ENCODE results near the gene SNPH. TPM values are rescaled to one million over a fixed set of nuclear protein-coding genes. Genes with fewer than 3 reads are reported as not detected.

The SNPH gene
- total and polyA plus RNA-seq, 4 donors, result 0.04 to 0.50 (median 0.21) TPM

GRCh38 chr20:1353956-1354355, 87.9 kb downstream of the SNPH start:
- TF ChIP-seq HNF4G (IDR thresholded peaks at IDR 0.05) (no peak), GABPA (IDR thresholded peaks at IDR 0.05 in 1 of 2, conservative IDR thresholded peaks at IDR 0.05 in 1 of 2) (no peak), RAD21 (IDR thresholded peaks at IDR 0.05) (no peak), JUND (IDR thresholded peaks at IDR 0.05) (no peak), RXRA (IDR thresholded peaks at IDR 0.05) (no peak), EGR1 (IDR thresholded peaks at IDR 0.05; ENCODE audit: low read depth in 2 of 2) (no peak), FOXA2 (IDR thresholded peaks at IDR 0.05) (no peak), CTCF (IDR thresholded peaks at IDR 0.05; ENCODE audit: low read depth, low read length, missing input control) (no peak)
- TF ChIP-seq, protein P1, sequence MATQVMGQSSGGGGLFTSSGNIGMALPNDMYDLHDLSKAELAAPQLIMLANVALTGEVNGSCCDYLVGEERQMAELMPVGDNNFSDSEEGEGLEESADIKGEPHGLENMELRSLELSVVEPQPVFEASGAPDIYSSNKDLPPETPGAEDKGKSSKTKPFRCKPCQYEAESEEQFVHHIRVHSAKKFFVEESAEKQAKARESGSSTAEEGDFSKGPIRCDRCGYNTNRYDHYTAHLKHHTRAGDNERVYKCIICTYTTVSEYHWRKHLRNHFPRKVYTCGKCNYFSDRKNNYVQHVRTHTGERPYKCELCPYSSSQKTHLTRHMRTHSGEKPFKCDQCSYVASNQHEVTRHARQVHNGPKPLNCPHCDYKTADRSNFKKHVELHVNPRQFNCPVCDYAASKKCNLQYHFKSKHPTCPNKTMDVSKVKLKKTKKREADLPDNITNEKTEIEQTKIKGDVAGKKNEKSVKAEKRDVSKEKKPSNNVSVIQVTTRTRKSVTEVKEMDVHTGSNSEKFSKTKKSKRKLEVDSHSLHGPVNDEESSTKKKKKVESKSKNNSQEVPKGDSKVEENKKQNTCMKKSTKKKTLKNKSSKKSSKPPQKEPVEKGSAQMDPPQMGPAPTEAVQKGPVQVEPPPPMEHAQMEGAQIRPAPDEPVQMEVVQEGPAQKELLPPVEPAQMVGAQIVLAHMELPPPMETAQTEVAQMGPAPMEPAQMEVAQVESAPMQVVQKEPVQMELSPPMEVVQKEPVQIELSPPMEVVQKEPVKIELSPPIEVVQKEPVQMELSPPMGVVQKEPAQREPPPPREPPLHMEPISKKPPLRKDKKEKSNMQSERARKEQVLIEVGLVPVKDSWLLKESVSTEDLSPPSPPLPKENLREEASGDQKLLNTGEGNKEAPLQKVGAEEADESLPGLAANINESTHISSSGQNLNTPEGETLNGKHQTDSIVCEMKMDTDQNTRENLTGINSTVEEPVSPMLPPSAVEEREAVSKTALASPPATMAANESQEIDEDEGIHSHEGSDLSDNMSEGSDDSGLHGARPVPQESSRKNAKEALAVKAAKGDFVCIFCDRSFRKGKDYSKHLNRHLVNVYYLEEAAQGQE (IDR thresholded peaks at IDR 0.05), result no peak
- TF ChIP-seq, protein P2, sequence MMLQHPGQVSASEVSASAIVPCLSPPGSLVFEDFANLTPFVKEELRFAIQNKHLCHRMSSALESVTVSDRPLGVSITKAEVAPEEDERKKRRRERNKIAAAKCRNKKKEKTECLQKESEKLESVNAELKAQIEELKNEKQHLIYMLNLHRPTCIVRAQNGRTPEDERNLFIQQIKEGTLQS (IDR thresholded peaks at IDR 0.05), result no peak
- TF ChIP-seq, protein P3, sequence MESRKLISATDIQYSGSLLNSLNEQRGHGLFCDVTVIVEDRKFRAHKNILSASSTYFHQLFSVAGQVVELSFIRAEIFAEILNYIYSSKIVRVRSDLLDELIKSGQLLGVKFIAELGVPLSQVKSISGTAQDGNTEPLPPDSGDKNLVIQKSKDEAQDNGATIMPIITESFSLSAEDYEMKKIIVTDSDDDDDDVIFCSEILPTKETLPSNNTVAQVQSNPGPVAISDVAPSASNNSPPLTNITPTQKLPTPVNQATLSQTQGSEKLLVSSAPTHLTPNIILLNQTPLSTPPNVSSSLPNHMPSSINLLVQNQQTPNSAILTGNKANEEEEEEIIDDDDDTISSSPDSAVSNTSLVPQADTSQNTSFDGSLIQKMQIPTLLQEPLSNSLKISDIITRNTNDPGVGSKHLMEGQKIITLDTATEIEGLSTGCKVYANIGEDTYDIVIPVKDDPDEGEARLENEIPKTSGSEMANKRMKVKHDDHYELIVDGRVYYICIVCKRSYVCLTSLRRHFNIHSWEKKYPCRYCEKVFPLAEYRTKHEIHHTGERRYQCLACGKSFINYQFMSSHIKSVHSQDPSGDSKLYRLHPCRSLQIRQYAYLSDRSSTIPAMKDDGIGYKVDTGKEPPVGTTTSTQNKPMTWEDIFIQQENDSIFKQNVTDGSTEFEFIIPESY (IDR thresholded peaks at IDR 0.05), result no peak
- no peak overlapping the region for H3K27ac ChIP-seq (ENCODE audit: low read depth in 1 of 2, low read length in 2 of 2)

DNA sequence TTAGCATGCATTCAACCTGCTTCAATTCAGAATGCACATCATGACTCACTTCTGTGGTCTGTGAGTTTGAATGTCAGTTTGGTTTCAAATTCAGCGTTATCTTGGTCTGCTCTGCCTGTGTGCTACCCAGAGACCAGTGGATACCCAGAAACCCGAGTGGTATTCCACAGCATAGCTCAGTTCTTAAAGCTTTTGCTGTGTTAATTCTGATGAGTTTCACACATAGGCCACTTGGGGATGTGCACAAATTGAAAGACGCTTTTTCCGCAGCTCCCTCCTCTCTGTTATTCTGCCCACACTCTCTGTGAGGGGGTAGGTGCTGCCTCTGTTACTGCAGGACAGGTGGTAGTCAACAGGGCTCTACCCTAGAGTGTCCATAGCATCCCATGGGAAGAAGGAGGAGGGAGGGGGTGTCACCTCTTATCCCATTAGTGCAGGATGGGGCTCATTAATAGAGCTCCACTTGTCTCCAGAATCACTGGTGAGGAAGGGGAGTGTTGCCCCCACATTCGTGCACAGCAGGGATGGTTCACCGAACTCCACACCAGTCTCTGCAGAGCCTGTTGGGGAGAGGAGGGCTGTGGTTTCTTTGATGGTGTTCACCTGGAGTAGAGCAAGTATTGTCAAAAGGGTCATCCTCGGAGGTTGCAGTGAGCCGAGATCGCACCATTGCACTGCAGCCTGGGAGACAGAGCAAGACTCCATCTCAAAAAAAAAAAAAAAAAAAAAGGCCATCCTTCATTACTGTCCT, 92.0 kb downstream of the SNPH start:
- peaks cover 0 to 4% (median under 1%) of the 10 kb centered on the region in 4 donors for H3K9me3 ChIP-seq (ENCODE audit: control insufficient read depth in 4 of 4, low read length in 3 of 4)
- H3K27ac ChIP-seq (ENCODE audit: low read depth in 1 of 2, low read length in 2 of 2), result no peak overlapping the region
- no peak for TF ChIP-seq NR2F2 (IDR thresholded peaks at IDR 0.05)
- no peak for TF ChIP-seq SP1 (IDR thresholded peaks at IDR 0.05)
- TF ChIP-seq EGR1 (IDR thresholded peaks at IDR 0.05; ENCODE audit: low read depth in 2 of 2), result no peak
- no peak for TF ChIP-seq CTCF (IDR thresholded peaks at IDR 0.05; ENCODE audit: low read depth, low read length, missing input control)
- TF ChIP-seq, protein P3 (IDR thresholded peaks at IDR 0.05), result no peak
- TF ChIP-seq JUND (IDR thresholded peaks at IDR 0.05), result no peak
- no peak for TF ChIP-seq MAX (IDR thresholded peaks at IDR 0.05)
- H3K4me1 ChIP-seq (ENCODE audit: control insufficient read depth in 4 of 4, insufficient read depth in 4 of 4, low read length in 3 of 4), result no peaks in the 10 kb centered on the region
- H3K27me3 ChIP-seq (ENCODE audit: control insufficient read depth in 4 of 4, insufficient read depth in 4 of 4, low read length in 3 of 4), result no peaks in the 10 kb centered on the region
- peaks cover 5 to 28% (median 21%) of the 10 kb centered on the region in 4 donors for H3K36me3 ChIP-seq (ENCODE audit: control insufficient read depth in 4 of 4, insufficient read depth in 3 of 4, low read depth in 1 of 4, low read length in 3 of 4)
- 94% methylated on average over 9 of the region's 9 CpGs for WGBS
- DNase-seq (ENCODE audit: low spot score), result no peak
- H3K9ac ChIP-seq (ENCODE audit: low read depth in 1 of 2, low read length in 2 of 2), result no peak overlapping the region
- H3K4me3 ChIP-seq (ENCODE audit: low read depth in 1 of 3, low read length in 3 of 3), result no peak overlapping the region

More at GRCh38 chr20:1353956-1354355, 87.9 kb downstream of the SNPH start:
- Histone ChIP-seq H3K27me3 (ENCODE audit: control insufficient read depth in 4 of 4, insufficient read depth in 4 of 4, low read length in 3 of 4) (no peaks in the 10 kb centered on the region), H3K4me3 (ENCODE audit: low read depth in 1 of 3, low read length in 3 of 3) (no peak overlapping the region), H3K9ac (ENCODE audit: low read depth in 1 of 2, low read length in 2 of 2) (no peak overlapping the region), H3K9me3 (ENCODE audit: control insufficient read depth in 4 of 4, low read length in 3 of 4) (peaks cover 0 to 4% (median under 1%) of the 10 kb centered on the region in 4 donors), H3K4me1 (ENCODE audit: control insufficient read depth in 4 of 4, insufficient read depth in 4 of 4, low read length in 3 of 4) (no peaks in the 10 kb centered on the region), H3K36me3 (ENCODE audit: control insufficient read depth in 4 of 4, insufficient read depth in 3 of 4, low read depth in 1 of 4, low read length in 3 of 4) (peaks cover 5 to 16% (median 9%) of the 10 kb centered on the region in 4 donors)
- no peak for DNase-seq (ENCODE audit: low spot score)

All from liver (tissue), 9 donors.